Measurements from ENCODE around the gene PLEKHF1. TPM values are rescaled to one million over a fixed set of nuclear protein-coding genes. Genes with fewer than 3 reads are reported as not detected.

Gene PLEKHF1
- total RNA-seq, 4 donors from 2014 or later: 69.1 to 164 (median 135) TPM

GRCh38 chr19:29662278-29662603 is 3.0 kb upstream of the PLEKHF1 start:
- ATAC-seq (no peak), DNase-seq (no peak)
- intact Hi-C loops (cut with DNase I; ENCODE audit: low total_unique reads): loop anchor here (2.0 kb wide), 1 partner anchor 51 kb away; no protein-coding TSS in a partner anchor
- Histone ChIP-seq H3K4me3 (peak overlapping the region in 1 of 4 donors; percentile 4), H3K27ac (peak overlapping the region; percentile 94 to 100 (median 98)), H3K9me3 (no peaks in the 10 kb centered on the region), H3K36me3 (no peaks in the 10 kb centered on the region), H3K27me3 (no peaks in the 10 kb centered on the region), H3K4me1 (peaks cover 27 to 35% of the 10 kb centered on the region in 2 donors)
- TF ChIP-seq POLR2A (IDR thresholded peaks at IDR 0.05) (no peak), CTCF (IDR thresholded peaks at IDR 0.05 in 4 of 5, conservative IDR thresholded peaks at IDR 0.05 in 1 of 5) (no peak)
- in situ Hi-C loops (cut with MboI; ENCODE audit: low sequenced_read_pairs in 4 of 4): loop anchor here in 2 of 4 donors (5.0 to 10.0 kb wide), 2 partner anchors 50 to 53 kb away; partner anchors contain the start of gene C19orf12 (in 2 of the 2)

GRCh38 chr19:29662604-29663404 is 2.5 kb upstream of the PLEKHF1 start:
- in situ Hi-C loops (cut with MboI; ENCODE audit: low sequenced_read_pairs in 4 of 4): loop anchor here in 2 of 4 donors (5.0 to 10.0 kb wide), 2 partner anchors 51 to 52 kb away; partner anchors contain the start of gene C19orf12 (in 2 of the 2)
- Histone ChIP-seq H3K4me1 (peaks cover 33 to 41% of the 10 kb centered on the region in 2 donors), H3K27me3 (no peaks in the 10 kb centered on the region), H3K4me3 (peak overlapping the region in 1 of 4 donors; percentile 4), H3K9me3 (no peaks in the 10 kb centered on the region), H3K36me3 (no peaks in the 10 kb centered on the region), H3K27ac (peak overlapping the region; percentile 94 to 100 (median 98))
- peak in 1 of 2 donors; percentile 71 for DNase-seq
- TF ChIP-seq CTCF (IDR thresholded peaks at IDR 0.05 in 4 of 5, conservative IDR thresholded peaks at IDR 0.05 in 1 of 5) (no peak), POLR2A (IDR thresholded peaks at IDR 0.05) (peak; percentile 25)
- intact Hi-C loops (cut with DNase I; ENCODE audit: low total_unique reads): loop anchor here (2.0 kb wide), 1 partner anchor 52 kb away; no protein-coding TSS in a partner anchor
- ATAC-seq: peak in 1 of 2 donors; percentile 5

- in situ Hi-C loops (cut with MboI; ENCODE audit: low sequenced_read_pairs in 4 of 4): loop anchor here in 2 of 4 donors (5.0 to 10.0 kb wide), 2 partner anchors 51 to 52 kb away; partner anchors contain the start of gene C19orf12 (in 2 of the 2)
- intact Hi-C loops (cut with DNase I; ENCODE audit: low total_unique reads): loop anchor here (2.0 kb wide), 1 partner anchor 53 kb away; no protein-coding TSS in a partner anchor
- Histone ChIP-seq H3K27ac (peak overlapping the region; percentile 94 to 100 (median 98)), H3K4me3 (peak overlapping the region in 2 of 4 donors; percentile 95 to 99), H3K36me3 (no peaks in the 10 kb centered on the region), H3K4me1 (peaks cover 46 to 54% of the 10 kb centered on the region in 2 donors), H3K9me3 (no peaks in the 10 kb centered on the region), H3K27me3 (no peaks in the 10 kb centered on the region)
- DNase-seq: peak in 1 of 2 donors; percentile 27
- no peak for TF ChIP-seq CTCF (IDR thresholded peaks at IDR 0.05 in 4 of 5, conservative IDR thresholded peaks at IDR 0.05 in 1 of 5)
- no peak for TF ChIP-seq POLR2A (IDR thresholded peaks at IDR 0.05)
- ATAC-seq: no peak
These were observed 1.2 kb upstream of the PLEKHF1 start for GRCh38 chr19:29663861-29664752.

GRCh38 chr19:29664753-29665214 is 477 bp upstream of the PLEKHF1 start:
- in situ Hi-C loops (cut with MboI; ENCODE audit: low sequenced_read_pairs in 4 of 4) (loop anchor here in 2 of 4 donors (5.0 to 10.0 kb wide), 2 partner anchors 50 to 52 kb away; partner anchors contain the start of gene C19orf12 (in 2 of the 2)), intact Hi-C loops (cut with DNase I; ENCODE audit: low total_unique reads) (loop anchor here (1.0 to 5.0 kb wide), 3 partner anchors 27 to 1157 kb away; no protein-coding TSS in a partner anchor)
- Histone ChIP-seq H3K4me1 (peaks cover 53 to 61% of the 10 kb centered on the region in 2 donors), H3K27me3 (no peaks in the 10 kb centered on the region), H3K9me3 (no peaks in the 10 kb centered on the region), H3K36me3 (no peaks in the 10 kb centered on the region), H3K27ac (peak overlapping the region; percentile 94 to 100 (median 98)), H3K4me3 (peak overlapping the region; percentile 94 to 99 (median 97))
- DNase-seq (no peak), ATAC-seq (peak; percentile 17 to 33)
- TF ChIP-seq CTCF (IDR thresholded peaks at IDR 0.05 in 4 of 5, conservative IDR thresholded peaks at IDR 0.05 in 1 of 5) (peak in 3 of 5 experiments; percentile 27 to 64 (median 46)), POLR2A (IDR thresholded peaks at IDR 0.05) (no peak)

All from gastrocnemius medialis (tissue), 4 donors.